Smooth muscle cell (in vitro differentiated cells): Measurements from ENCODE around the gene SLC35F3. TPM values are rescaled to one million over a fixed set of nuclear protein-coding genes. Genes with fewer than 3 reads are reported as not detected.

ENCODE experiments used
- DNase-seq: peaks from one replicate; lab custom pipeline; 2025; ENCODE audit not compliant: unreplicated experiment; lab: John Stamatoyannopoulos, UW
- H2AFZ ChIP-seq: fragments of 200-600 bp; sonication (generic); 2 replicates; pipeline ENCODE4 v1.6.0; 2016; ENCODE audit warnings: antibody characterized with exemption, low read depth, mild to moderate bottlenecking
- H3F3A ChIP-seq: fragments of 200-600 bp; sonication (generic); 2 replicates; pipeline ENCODE4 v1.6.0; 2017; ENCODE audit warnings: antibody characterized with exemption, low read depth
- H3K27ac ChIP-seq: fragments of 200-600 bp; sonication (generic); 2 replicates; pipeline ENCODE4 v1.5.1; 2016; ENCODE audit warnings: low read depth, mild to moderate bottlenecking
- H3K27me3 ChIP-seq: fragments of 200-600 bp; sonication (generic); 2 replicates; pipeline ENCODE4 v1.6.1; 2016; ENCODE audit warnings: low read depth, mild to moderate bottlenecking
- H3K36me3 ChIP-seq: fragments of 200-600 bp; sonication (generic); 2 replicates; pipeline ENCODE4 v1.5.1; 2016; ENCODE audit warnings: low read depth
- H3K4me1 ChIP-seq: fragments of 200-600 bp; sonication (generic); 2 replicates; pipeline ENCODE4 v1.5.1; 2016; ENCODE audit warnings: low read depth
- H3K4me2 ChIP-seq: fragments of 200-600 bp; sonication (generic); 2 replicates; pipeline ENCODE4 v1.6.0; 2016; ENCODE audit warnings: mild to moderate bottlenecking
- H3K4me3 ChIP-seq: fragments of 200-600 bp; sonication (generic); 2 replicates; pipeline ENCODE4 v1.5.1; 2016; ENCODE audit warnings: mild to moderate bottlenecking
- H3K79me2 ChIP-seq: fragments of 200-600 bp; sonication (generic); 2 replicates; pipeline ENCODE4 v1.6.0; 2016; ENCODE audit warnings: low read depth, mild to moderate bottlenecking
- H3K9ac ChIP-seq: fragments of 200-600 bp; sonication (generic); 2 replicates; pipeline ENCODE4 v1.6.0; 2016; ENCODE audit warnings: low read depth
- H3K9me3 ChIP-seq: fragments of 200-600 bp; sonication (generic); replicated peaks from 2 replicates; pipeline ENCODE4 v1.5.1; 2016; ENCODE audit warnings: low read depth
- H4K20me1 ChIP-seq: fragments of 200-600 bp; sonication (generic); 2 replicates; pipeline ENCODE4 v1.6.0; 2016; ENCODE audit warnings: low read depth
- WGBS: methylation state at CpG from one replicate; pipeline ENCODE4 v1.1.7; 2016; ENCODE audit warnings: low lambda C conversion rate; 5-methylcytosine and 5-hydroxymethylcytosine counted together
- polyA plus RNA-seq: library from polyadenylated mRNA; unstranded; fragments of >200 nt; fragmentation: Nextera tagmentation; extraction: Ambion mirVana; gene quantifications from 2 replicates; pipeline ENCODE4 v1.2.1, GENCODE V29; 2016
- total RNA-seq: library from RNA; depleted of rRNA; stranded (reverse); fragments of >200 nt; gene quantifications from 2 replicates; pipeline ENCODE4 v1.2.3, GENCODE V29; 2014
- TF ChIP-seq, protein P1 (sequence below): fragments of 200-600 bp; sonication (generic); IDR thresholded peaks from 2 replicates; pipeline ENCODE4 v1.5.1; 2017; ENCODE audit warnings: borderline replicate concordance, mild to moderate bottlenecking, antibody characterized with exemption; ENCODE audit not compliant: insufficient read depth, poor library complexity, severe bottlenecking

Gene SLC35F3
- total and polyA plus RNA-seq, 2 experiments from 2014 or later, result 0.31 to 0.66 TPM

DNA sequence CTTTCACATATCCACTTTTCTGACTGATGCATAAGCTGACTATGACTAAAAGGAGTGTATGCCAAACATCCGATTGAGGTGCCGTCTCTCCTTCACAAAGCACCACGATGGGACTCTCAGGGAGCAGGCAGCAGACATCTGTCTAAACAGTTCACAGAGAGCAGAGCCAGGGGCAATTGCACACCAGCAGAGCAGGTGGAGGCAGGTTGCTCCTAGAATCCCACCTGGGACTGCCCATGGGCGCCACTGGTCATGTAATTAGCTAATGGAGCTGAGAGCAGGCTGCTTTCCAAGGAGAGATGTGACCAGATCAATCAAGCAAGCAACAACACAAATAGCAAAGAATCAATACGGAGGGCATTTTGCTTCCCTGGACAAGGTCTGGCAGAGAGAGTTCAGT lies 438.3 kb downstream of the SLC35F3 start:
- TF ChIP-seq, protein P1, sequence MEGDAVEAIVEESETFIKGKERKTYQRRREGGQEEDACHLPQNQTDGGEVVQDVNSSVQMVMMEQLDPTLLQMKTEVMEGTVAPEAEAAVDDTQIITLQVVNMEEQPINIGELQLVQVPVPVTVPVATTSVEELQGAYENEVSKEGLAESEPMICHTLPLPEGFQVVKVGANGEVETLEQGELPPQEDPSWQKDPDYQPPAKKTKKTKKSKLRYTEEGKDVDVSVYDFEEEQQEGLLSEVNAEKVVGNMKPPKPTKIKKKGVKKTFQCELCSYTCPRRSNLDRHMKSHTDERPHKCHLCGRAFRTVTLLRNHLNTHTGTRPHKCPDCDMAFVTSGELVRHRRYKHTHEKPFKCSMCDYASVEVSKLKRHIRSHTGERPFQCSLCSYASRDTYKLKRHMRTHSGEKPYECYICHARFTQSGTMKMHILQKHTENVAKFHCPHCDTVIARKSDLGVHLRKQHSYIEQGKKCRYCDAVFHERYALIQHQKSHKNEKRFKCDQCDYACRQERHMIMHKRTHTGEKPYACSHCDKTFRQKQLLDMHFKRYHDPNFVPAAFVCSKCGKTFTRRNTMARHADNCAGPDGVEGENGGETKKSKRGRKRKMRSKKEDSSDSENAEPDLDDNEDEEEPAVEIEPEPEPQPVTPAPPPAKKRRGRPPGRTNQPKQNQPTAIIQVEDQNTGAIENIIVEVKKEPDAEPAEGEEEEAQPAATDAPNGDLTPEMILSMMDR, result no peak
- peaks cover 4% of the 10 kb centered on the region for H3K36me3 ChIP-seq
- no peak overlapping the region for H3K4me3 ChIP-seq
- H4K20me1 ChIP-seq, result no peaks in the 10 kb centered on the region
- H3K27me3 ChIP-seq, result no peaks in the 10 kb centered on the region
- DNase-seq, result no peak
- WGBS, result 84% methylated on average over 5 of the region's 5 CpGs
- H3F3A ChIP-seq, result no peaks in the 10 kb centered on the region
- H3K4me2 ChIP-seq, result no peak overlapping the region
- no peak overlapping the region for H3K9ac ChIP-seq
- H2AFZ ChIP-seq, result no peak overlapping the region
- H3K4me1 ChIP-seq, result no peaks in the 10 kb centered on the region
- H3K9me3 ChIP-seq, result no peaks in the 10 kb centered on the region
- H3K79me2 ChIP-seq, result no peaks in the 10 kb centered on the region
- no peak overlapping the region for H3K27ac ChIP-seq

DNA sequence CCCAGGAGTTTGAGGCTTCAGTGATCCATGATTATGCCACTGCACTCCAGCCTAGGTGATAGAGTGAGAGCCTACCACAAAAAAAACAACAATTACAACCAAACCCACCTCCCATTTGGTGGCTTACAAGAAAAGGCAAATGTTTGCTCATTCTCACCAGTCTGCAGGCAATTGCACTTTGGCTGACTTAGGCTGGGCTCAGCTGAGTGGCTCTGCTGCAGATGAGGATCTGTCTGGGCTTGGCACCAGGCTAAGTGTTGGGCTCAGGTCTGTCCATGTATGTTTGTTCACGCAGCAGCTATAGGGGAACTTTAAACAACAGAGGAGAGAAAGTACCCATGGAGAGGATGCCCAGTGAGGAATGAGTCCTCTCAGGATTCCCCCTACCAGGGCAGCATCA lies 440.8 kb downstream of the SLC35F3 start:
- H3K4me2 ChIP-seq, result no peak overlapping the region
- no peak overlapping the region for H3K27ac ChIP-seq
- H2AFZ ChIP-seq, result no peak overlapping the region
- H3K4me3 ChIP-seq, result no peak overlapping the region
- no peaks in the 10 kb centered on the region for H4K20me1 ChIP-seq
- H3F3A ChIP-seq, result no peaks in the 10 kb centered on the region
- H3K27me3 ChIP-seq, result no peaks in the 10 kb centered on the region
- no peaks in the 10 kb centered on the region for H3K9me3 ChIP-seq
- TF ChIP-seq, protein P1, result no peak
- H3K9ac ChIP-seq, result no peak overlapping the region
- no peaks in the 10 kb centered on the region for H3K36me3 ChIP-seq
- WGBS, result 92% methylated on average over 1 of the region's 1 CpG
- no peaks in the 10 kb centered on the region for H3K79me2 ChIP-seq
- DNase-seq, result no peak
- no peaks in the 10 kb centered on the region for H3K4me1 ChIP-seq

DNA sequence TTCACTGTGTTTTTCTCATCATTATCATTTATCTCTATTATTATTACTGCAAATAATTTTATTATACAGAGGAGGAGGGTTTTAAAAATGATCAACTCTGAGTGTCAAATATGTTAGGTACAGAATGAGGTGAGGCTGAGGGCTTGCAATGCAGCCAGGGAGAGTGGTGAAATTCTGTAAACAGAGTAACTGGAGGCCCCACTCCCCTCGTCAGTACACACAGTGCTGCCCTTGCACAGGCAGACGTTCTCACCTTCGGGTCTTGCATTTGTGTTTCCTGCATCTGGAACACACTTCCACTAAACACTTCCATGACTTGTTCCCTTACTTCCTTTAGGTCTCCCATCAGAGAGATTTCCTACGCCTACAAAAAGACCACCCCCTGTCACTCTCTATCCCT lies 444.5 kb downstream of the SLC35F3 start:
- H3F3A ChIP-seq, result no peaks in the 10 kb centered on the region

More for the DNA sequence above, 444.5 kb downstream of the SLC35F3 start:
- H3K4me2 ChIP-seq, result no peak overlapping the region
- no peaks in the 10 kb centered on the region for H4K20me1 ChIP-seq
- no peak overlapping the region for H2AFZ ChIP-seq
- no peak overlapping the region for H3K4me3 ChIP-seq
- 86% methylated on average over 4 of the region's 4 CpGs for WGBS
- TF ChIP-seq, protein P1, result no peak
- no peaks in the 10 kb centered on the region for H3K9me3 ChIP-seq
- no peaks in the 10 kb centered on the region for H3K79me2 ChIP-seq
- DNase-seq, result no peak
- no peak overlapping the region for H3K9ac ChIP-seq
- H3K4me1 ChIP-seq, result no peaks in the 10 kb centered on the region
- H3K36me3 ChIP-seq, result no peaks in the 10 kb centered on the region
- peaks cover 12% of the 10 kb centered on the region for H3K27me3 ChIP-seq
- H3K27ac ChIP-seq, result no peak overlapping the region
